Ramos (cell line): Measurements from ENCODE around the gene PADI6.

Experiments
- in situ Hi-C: fragments of 300-500 bp; cut with MboI; formaldehyde crosslinking; loops from one replicate; pipeline ENCODE4 v1.14.3; 2022; ENCODE audit warnings: low sequenced_read_pairs; ENCODE audit not compliant: unreplicated experiment

Gene PADI6

GRCh38 chr1:17447501-17447992 is 75.6 kb downstream of the PADI6 start:
- in situ Hi-C loops, result loop anchor here (25.0 kb wide), 1 partner anchor 810 kb away; no protein-coding TSS in a partner anchor
